HG02938 (cell line): ENCODE results near the gene PAPOLA.

ENCODE experiments used
- ATAC-seq: cut with Tn5 transposase; IDR thresholded peaks from one replicate; pipeline ENCODE4 v1.9.1; 2021; ENCODE audit warnings: mild to moderate bottlenecking, moderate library complexity; ENCODE audit not compliant: unreplicated experiment

Gene PAPOLA

GRCh38 chr14:96554315-96554910 is 52.2 kb downstream of the PAPOLA start:
- ATAC-seq: no peak

GRCh38 chr14:96559571-96559970 is 57.4 kb downstream of the PAPOLA start:
- no peak for ATAC-seq

- no peak for ATAC-seq
Observed at GRCh38 chr14:96564389-96564788, 62.2 kb downstream of the PAPOLA start.

GRCh38 chr14:96565811-96566210 is 63.6 kb downstream of the PAPOLA start:
- no peak for ATAC-seq

- no peak for ATAC-seq
Observed at GRCh38 chr14:96567289-96567899, 65.2 kb downstream of the PAPOLA start.

- no peak for ATAC-seq
Observed at GRCh38 chr14:96568621-96569020, 66.4 kb downstream of the PAPOLA start.

- no peak for ATAC-seq
Observed at GRCh38 chr14:96571311-96571710, 69.1 kb downstream of the PAPOLA start.

GRCh38 chr14:96573473-96574100 is 71.4 kb downstream of the PAPOLA start:
- ATAC-seq: no peak

GRCh38 chr14:96574171-96574632 is 72.0 kb downstream of the PAPOLA start:
- no peak for ATAC-seq

GRCh38 chr14:96574633-96575632 is 72.8 kb downstream of the PAPOLA start:
- no peak for ATAC-seq

GRCh38 chr14:96576359-96576758 is 74.2 kb downstream of the PAPOLA start:
- no peak for ATAC-seq

- ATAC-seq: no peak
Observed at GRCh38 chr14:96576937-96577336, 74.8 kb downstream of the PAPOLA start.

- ATAC-seq: no peak
Observed at GRCh38 chr14:96578619-96579018, 76.4 kb downstream of the PAPOLA start.

GRCh38 chr14:96579358-96579757 is 77.2 kb downstream of the PAPOLA start:
- ATAC-seq: no peak

GRCh38 chr14:96579855-96580254 is 77.7 kb downstream of the PAPOLA start:
- ATAC-seq: no peak

- no peak for ATAC-seq
Observed at GRCh38 chr14:96580566-96580965, 78.4 kb downstream of the PAPOLA start.

GRCh38 chr14:96581026-96581425 is 78.8 kb downstream of the PAPOLA start:
- no peak for ATAC-seq

GRCh38 chr14:96581902-96582301 is 79.7 kb downstream of the PAPOLA start:
- no peak for ATAC-seq

GRCh38 chr14:96582411-96582961 is 80.3 kb downstream of the PAPOLA start:
- no peak for ATAC-seq

GRCh38 chr14:96582995-96583394 is 80.8 kb downstream of the PAPOLA start:
- ATAC-seq: no peak

- no peak for ATAC-seq
Observed at GRCh38 chr14:96583569-96584041, 81.4 kb downstream of the PAPOLA start.
